H1 (cell line): Measurements from ENCODE around the gene TBRG4. TPM values are rescaled to one million over a fixed set of nuclear protein-coding genes. Genes with fewer than 3 reads are reported as not detected.

Source experiments
- CTCF ChIA-PET: fragments of 300-600 bp; sonication (Branson Sonifier 250); formaldehyde crosslinking; loops from one replicate; lab custom pipeline; 2021; ENCODE audit not compliant: partially characterized antibody; lab: Charles Lee
- POLR2A ChIA-PET: fragments of 300-600 bp; sonication (Branson Sonifier 250); formaldehyde crosslinking; loops from one replicate; lab custom pipeline; 2021; ENCODE audit warnings: inconsistent platforms; ENCODE audit not compliant: partially characterized antibody; lab: Charles Lee
- DNase-seq, 2 experiments: peaks; one replicate each; pipeline versions ENCODE4 v3.0.0 to v3.0.0-alpha.2; 2010 to 2022; ENCODE audit warnings: low spot score in 2 of 2, low read depth in 1 of 2, mixed read lengths in 1 of 2
- FAIRE-seq: peaks from 2 replicates; lab custom pipeline; 2011; peaks lifted over from hg19 to GRCh38; lab: Jason Lieb, UNC
- H2AFZ ChIP-seq: 2 replicates; pipeline ENCODE4 v1.8.1; 2012; ENCODE audit warnings: low read length, inconsistent platforms
- H2AK5ac ChIP-seq: 2 replicates; pipeline ENCODE4 v1.6.1; 2013; ENCODE audit warnings: low read depth, low read length
- H2BK120ac ChIP-seq: replicated peaks from 2 replicates; pipeline ENCODE3; 2013; ENCODE audit warnings: low read depth, low read length, inconsistent platforms
- H2BK12ac ChIP-seq: 2 replicates; pipeline ENCODE4 v1.6.1; 2013; ENCODE audit warnings: low read depth, low read length
- H2BK15ac ChIP-seq: 2 replicates; pipeline ENCODE4 v1.6.1; 2013; ENCODE audit warnings: low read length
- H2BK20ac ChIP-seq: 2 replicates; pipeline ENCODE4 v1.6.1; 2013; ENCODE audit warnings: low read length
- H2BK5ac ChIP-seq: 2 replicates; pipeline ENCODE4 v1.6.1; 2013; ENCODE audit warnings: low read depth, low read length
- H3K14ac ChIP-seq: 2 replicates; pipeline ENCODE4 v1.6.1; 2013; ENCODE audit warnings: inconsistent platforms; ENCODE audit not compliant: insufficient read length
- H3K18ac ChIP-seq: 2 replicates; pipeline ENCODE4 v1.6.1; 2013; ENCODE audit warnings: low read length; ENCODE audit errors: extremely low read depth
- H3K23ac ChIP-seq: 2 replicates; pipeline ENCODE4 v1.6.1; 2013; ENCODE audit warnings: inconsistent platforms; ENCODE audit not compliant: insufficient read length
- H3K23me2 ChIP-seq: 2 replicates; pipeline ENCODE4 v1.6.1; 2013; ENCODE audit warnings: low read depth, low read length
- H3K27ac ChIP-seq: 2 replicates; pipeline ENCODE4 v1.6.1; 2011; ENCODE audit warnings: low read depth, low read length, inconsistent platforms
- H3K27me3 ChIP-seq, 4 experiments: replicated peaks in 1 of 4; 1 replicate in 1 of 4; 2 replicates in 3 of 4; pipeline versions ENCODE4 v1.6.1 to v1.8.1; 2011 to 2013; ENCODE audit warnings: low read length in 3 of 4, mild to moderate bottlenecking in 3 of 4, inconsistent platforms in 2 of 4, mixed read lengths in 2 of 4, moderate library complexity in 1 of 4; ENCODE audit not compliant: control insufficient read depth in 3 of 4, insufficient read depth in 3 of 4; ENCODE audit errors: extremely low read depth in 1 of 4
- H3K36me3 ChIP-seq, 4 experiments: 2 replicates each; pipeline versions ENCODE4 v1.6.1 to v1.8.1; 2011 to 2013; ENCODE audit warnings: mild to moderate bottlenecking in 4 of 4, low read length in 3 of 4, moderate library complexity in 2 of 4, control low read depth in 1 of 4, inconsistent platforms in 1 of 4; ENCODE audit not compliant: insufficient read depth in 4 of 4, control insufficient read depth in 2 of 4
- H3K4ac ChIP-seq: replicated peaks from 2 replicates; pipeline ENCODE3; 2013; ENCODE audit warnings: low read length, low read depth, mixed read lengths, inconsistent platforms; ENCODE audit not compliant: insufficient read length
- H3K4me1 ChIP-seq, 4 experiments: replicated peaks in 1 of 4; 1 replicate in 1 of 4; 2 replicates in 3 of 4; pipeline versions ENCODE4 v1.6.1 to v1.8.1; 2011 to 2013; ENCODE audit warnings: low read length in 3 of 4, inconsistent platforms in 2 of 4, mixed read lengths in 1 of 4; ENCODE audit not compliant: insufficient read depth in 4 of 4, control insufficient read depth in 3 of 4
- H3K4me2 ChIP-seq, 2 experiments: 2 replicates each; pipeline versions ENCODE4 v1.6.1 to v1.8.1; 2011 to 2013; ENCODE audit warnings: low read depth in 2 of 2, low read length in 2 of 2, control low read depth in 1 of 2, inconsistent platforms in 1 of 2, mild to moderate bottlenecking in 1 of 2; ENCODE audit not compliant: insufficient read depth in 1 of 2
- H3K4me3 ChIP-seq, 4 experiments: fragments of 200-600, 300-600 bp in 1 of 4; sonication (generic), shearing (Covaris generic), sonication (Bioruptor Twin) in 1 of 4; 2 replicates each; pipeline versions ENCODE4 v1.5.1 to v1.8.1; 2011 to 2016; ENCODE audit warnings: low read length in 4 of 4, low read depth in 3 of 4, control low read depth in 2 of 4, inconsistent platforms in 2 of 4, mild to moderate bottlenecking in 2 of 4, mixed read lengths in 1 of 4, moderate library complexity in 1 of 4; ENCODE audit not compliant: insufficient read depth in 2 of 4; ENCODE audit errors: extremely low read depth in 1 of 4
- H3K56ac ChIP-seq: replicated peaks from 2 replicates; pipeline ENCODE3; 2013; ENCODE audit warnings: low read depth, mild to moderate bottlenecking, mixed read lengths, low read length, inconsistent platforms; ENCODE audit not compliant: insufficient read length
- H3K79me1 ChIP-seq: 2 replicates; pipeline ENCODE4 v1.6.1; 2013; ENCODE audit warnings: low read depth, low read length, control low read depth
- H3K79me2 ChIP-seq, 2 experiments: 2 replicates each; pipeline versions ENCODE4 v1.6.1 to v1.8.1; 2012 to 2013; ENCODE audit warnings: low read length in 2 of 2, mild to moderate bottlenecking in 2 of 2, inconsistent platforms in 1 of 2; ENCODE audit not compliant: insufficient read depth in 2 of 2, control insufficient read depth in 1 of 2
- H3K9ac ChIP-seq, 4 experiments: replicated peaks in 1 of 4; 1 replicate in 1 of 4; 2 replicates in 3 of 4; pipeline versions ENCODE4 v1.6.1 to v1.8.1; 2011 to 2013; ENCODE audit warnings: low read depth in 3 of 4, low read length in 3 of 4, control low read depth in 2 of 4, mild to moderate bottlenecking in 2 of 4, moderate library complexity in 2 of 4, inconsistent platforms in 1 of 4; ENCODE audit errors: extremely low read depth in 1 of 4
- H3K9me3 ChIP-seq, 2 experiments: 2 replicates each; pipeline versions ENCODE4 v1.6.1 to v1.8.1; 2012 to 2013; ENCODE audit warnings: mild to moderate bottlenecking in 2 of 2, moderate library complexity in 2 of 2, control low read depth in 1 of 2, inconsistent platforms in 1 of 2, low read depth in 1 of 2, low read length in 1 of 2, mixed read lengths in 1 of 2; ENCODE audit not compliant: insufficient read depth in 2 of 2
- H4K20me1 ChIP-seq, 2 experiments: replicated peaks in 1 of 2; 2 replicates each; pipeline versions ENCODE3 to v1.8.1; 2011 to 2013; ENCODE audit warnings: inconsistent platforms in 2 of 2, low read length in 2 of 2, mild to moderate bottlenecking in 1 of 2; ENCODE audit not compliant: insufficient read depth in 2 of 2, control insufficient read depth in 1 of 2
- H4K5ac ChIP-seq: 2 replicates; pipeline ENCODE4 v1.6.1; 2013; ENCODE audit warnings: low read length, low read depth, mixed read lengths, inconsistent platforms; ENCODE audit not compliant: insufficient read length
- H4K8ac ChIP-seq: 2 replicates; pipeline ENCODE4 v1.8.0; 2013; ENCODE audit warnings: mild to moderate bottlenecking, moderate library complexity, low read length, inconsistent platforms; ENCODE audit not compliant: insufficient read depth; ENCODE audit errors: extremely low read depth
- H4K91ac ChIP-seq: replicated peaks from 2 replicates; pipeline ENCODE3; 2013; ENCODE audit warnings: low read length, mixed read lengths, inconsistent platforms; ENCODE audit not compliant: insufficient read length
- BCL11A ChIP-seq, 2 experiments: IDR thresholded peaks; one replicate each; pipeline ENCODE4 v1.6.1; 2011; ENCODE audit warnings: low read depth in 2 of 2, low read length in 2 of 2, mild to moderate bottlenecking in 2 of 2
- CHD1 ChIP-seq: IDR thresholded peaks from 2 replicates; pipeline ENCODE4 v1.6.1; 2012; ENCODE audit warnings: low read depth, low read length, improper control_type of control experiment
- CHD2 ChIP-seq: IDR thresholded peaks from 2 replicates; pipeline ENCODE4 v1.6.1; 2012; ENCODE audit warnings: low read length, improper control_type of control experiment
- EGR1 ChIP-seq: IDR thresholded peaks from 2 replicates; pipeline ENCODE4 v1.6.1; 2011; ENCODE audit warnings: low read depth, low read length, borderline replicate concordance
- KDM1A ChIP-seq: fragments of 200-600, 300-600 bp; sonication (generic); IDR thresholded peaks from 2 replicates; pipeline ENCODE4 v1.7.1; 2016; ENCODE audit warnings: mild to moderate bottlenecking, low read length, borderline replicate concordance
- SP1 ChIP-seq: IDR thresholded peaks from 2 replicates; pipeline ENCODE4 v1.6.1; 2011; ENCODE audit warnings: low read depth, low read length
- SRF ChIP-seq: IDR thresholded peaks from 2 replicates; pipeline ENCODE4 v1.6.1; 2011; ENCODE audit warnings: mild to moderate bottlenecking, low read depth, low read length, moderate library complexity
- TEAD4 ChIP-seq: IDR thresholded peaks from 2 replicates; pipeline ENCODE4 v1.6.1; 2012; ENCODE audit warnings: low read depth, low read length, inconsistent platforms, mixed read lengths
- ZNF274 ChIP-seq: IDR thresholded peaks from 2 replicates; pipeline ENCODE4 v1.7.0; 2012; ENCODE audit warnings: low read length, borderline replicate concordance; ENCODE audit errors: extremely low read depth
- WGBS, 2 experiments: shearing (Covaris generic) in 1 of 2; methylation state at CpG; one replicate each; pipeline versions ENCODE4 v1.1.6 to v1.1.7; 2013 to 2015; ENCODE audit warnings: low lambda C conversion rate in 2 of 2, mixed read lengths in 2 of 2, inconsistent platforms in 1 of 2, low coverage in 1 of 2, missing lambda C conversion rate in 1 of 2; ENCODE audit not compliant: insufficient replicate concordance in 2 of 2, insufficient coverage in 1 of 2, insufficient read length in 1 of 2; ENCODE audit errors: extremely low coverage in 1 of 2, missing lambda C conversion rate in 1 of 2; 5-methylcytosine and 5-hydroxymethylcytosine counted together
- polyA plus RNA-seq, 7 experiments: library from polyadenylated mRNA; depleted of rRNA in 3 of 7; stranded (reverse) in 5 of 7; unstranded in 2 of 7; fragments of >200 nt in 5 of 7; fragments of 200-250 nt in 2 of 7; gene quantifications; 1 replicate in 5 of 7; 2 replicates in 1 of 7; 4 replicates in 1 of 7; pipeline versions ENCODE4 v1.2.1 to v1.2.3, GENCODE V29; 2011 to 2013; ENCODE audit warnings: missing spikeins in 2 of 7, mixed read lengths in 2 of 7
- total RNA-seq: library from RNA; stranded (reverse); fragmentation: NEBNext Ultra II Directional; extraction: Animal tissue kit (Norgen Biotek cat#: 25700); gene quantifications from 2 replicates; pipeline ENCODE4 v1.2.1, GENCODE V29; 2021

TBRG4 gene
- total and polyA plus RNA-seq, 2 of the 8 experiments (the other 6 are each of a cell fraction or from before 2014, with no cell fraction given): 110 to 137 TPM

DNA sequence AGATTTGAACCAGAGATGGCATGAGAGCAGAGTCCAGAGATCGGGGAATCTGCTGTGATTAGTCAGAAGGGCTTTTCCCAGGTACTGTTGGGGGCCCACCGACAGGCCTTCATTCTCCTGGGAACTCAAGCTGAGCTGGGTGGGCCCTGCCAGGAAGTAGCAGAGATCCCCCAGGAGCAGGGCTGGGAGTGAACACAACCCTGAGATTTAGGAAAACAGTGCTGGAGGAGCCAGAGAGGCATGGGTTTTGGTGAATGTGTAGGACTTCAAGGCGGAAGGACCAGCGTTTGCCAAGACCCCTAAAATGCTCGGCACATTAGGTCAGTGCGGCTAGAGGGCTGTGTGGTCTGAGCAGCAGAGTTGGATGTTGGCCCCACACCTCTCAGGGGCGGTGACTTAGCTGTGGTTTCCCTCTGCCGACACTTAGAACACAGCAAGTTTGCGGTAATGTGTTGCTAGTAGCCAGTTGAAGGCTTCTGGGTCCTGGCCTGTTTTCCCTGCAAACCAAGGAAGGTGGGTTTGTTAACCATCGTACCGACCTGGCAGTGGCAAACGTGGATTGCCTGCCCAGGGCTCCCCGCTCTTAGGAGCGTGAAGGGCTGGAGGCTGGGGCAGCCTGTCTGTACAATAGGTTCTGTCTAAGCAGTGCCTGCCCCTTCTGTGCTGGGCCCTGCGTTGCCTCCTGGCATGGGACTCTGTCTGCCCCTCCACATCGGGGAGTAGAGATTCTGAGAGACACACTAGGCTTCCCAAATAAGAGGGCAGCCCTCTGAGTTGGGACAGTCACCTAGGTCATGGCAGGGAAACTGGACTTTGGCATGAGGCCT is 36.8 kb downstream of the TBRG4 start:
- Histone ChIP-seq H3K14ac (no peak overlapping the region), H3K79me2 (no peaks in the 10 kb centered on the region), H3K27ac (no peak overlapping the region), H3K4me3 (no peak overlapping the region), H2BK15ac (no peak overlapping the region), H2BK5ac (no peak overlapping the region), H4K20me1 (peaks cover 2 to 7% of the 10 kb centered on the region in 2 experiments), H3K4me2 (no peak overlapping the region), H4K91ac (no peak overlapping the region), H2AK5ac (no peak overlapping the region), H3K79me1 (peaks cover 2% of the 10 kb centered on the region; the same call in 1 of the 2 replicates), H2AFZ (no peak overlapping the region), H3K23me2 (no peaks in the 10 kb centered on the region; the same call in 1 of the 2 replicates), H3K9ac (no peak overlapping the region), H3K36me3 (peaks cover 0 to 10% (median 4%) of the 10 kb centered on the region in 4 experiments; a peak in 6 of 8 replicates), H4K5ac (no peak overlapping the region), H3K27me3 (no peaks in the 10 kb centered on the region), H2BK120ac (no peak overlapping the region), H3K4ac (no peak overlapping the region), H3K4me1 (no peaks in the 10 kb centered on the region; a peak in 1 of 7 replicates), H3K56ac (no peak overlapping the region), H3K18ac (no peak overlapping the region), H2BK12ac (no peak overlapping the region), H2BK20ac (no peak overlapping the region), H4K8ac (no peak overlapping the region), H3K9me3 (no peaks in the 10 kb centered on the region), H3K23ac (no peak overlapping the region)
- POLR2A ChIA-PET: interaction anchor here (1.9 kb wide), 1 partner anchor 37 kb away, joined by 4 read pairs; the partner anchor contains the start of gene TBRG4
- 89% methylated on average over 16 of the region's 16 CpGs; no CpG with 5 or more reads in 1 of the 2 experiments for WGBS, 2 experiments
- no peak for TF ChIP-seq SP1
- TF ChIP-seq TEAD4: no peak
- no peak for TF ChIP-seq BCL11A (IDR thresholded peaks at IDR 0.05; ENCODE audit: low read depth in 2 of 2, low read length in 2 of 2)
- TF ChIP-seq SRF: no peak
- TF ChIP-seq ZNF274: no peak
- no peak for TF ChIP-seq CHD2
- TF ChIP-seq CHD1: no peak
- TF ChIP-seq KDM1A: no peak
- no peak for TF ChIP-seq EGR1
- DNase-seq: no peak
- no peak for FAIRE-seq
- CTCF ChIA-PET: interaction anchor here (1.4 to 6.3 kb wide), 2 partner anchors 61 to 101 kb away, joined by 3 to 40 read pairs; no protein-coding TSS in a partner anchor
